GM21825 (cell line): ENCODE data around the gene RPTOR.

ENCODE experiments used
- ATAC-seq: cut with Tn5 transposase; IDR thresholded peaks from one replicate; pipeline ENCODE4 v1.9.1; 2021; ENCODE audit warnings: mild to moderate bottlenecking, moderate library complexity; ENCODE audit not compliant: unreplicated experiment

RPTOR gene

GRCh38 chr17:80980397-80981061, 435.9 kb downstream of the RPTOR start:
- no peak for ATAC-seq

- ATAC-seq, result no peak
These were observed 436.6 kb downstream of the RPTOR start for GRCh38 chr17:80981062-80981902.

GRCh38 chr17:80981929-80982425, 437.3 kb downstream of the RPTOR start:
- ATAC-seq, result no peak

- ATAC-seq, result no peak
These were observed 437.9 kb downstream of the RPTOR start for GRCh38 chr17:80982426-80982974.

- no peak for ATAC-seq
These were observed 438.9 kb downstream of the RPTOR start for GRCh38 chr17:80983545-80983944.

GRCh38 chr17:80984749-80985148, 440.1 kb downstream of the RPTOR start:
- ATAC-seq, result no peak

GRCh38 chr17:80986046-80986445, 441.4 kb downstream of the RPTOR start:
- ATAC-seq, result no peak

- ATAC-seq, result no peak
These were observed 442.3 kb downstream of the RPTOR start for GRCh38 chr17:80986816-80987475.

GRCh38 chr17:80987941-80988461, 443.4 kb downstream of the RPTOR start:
- no peak for ATAC-seq

- no peak for ATAC-seq
These were observed 444.9 kb downstream of the RPTOR start for GRCh38 chr17:80989586-80989913.

- ATAC-seq, result no peak
These were observed 446.4 kb downstream of the RPTOR start for GRCh38 chr17:80990921-80991644.

- ATAC-seq, result peak; percentile 37
These were observed 447.0 kb downstream of the RPTOR start, which contains the start of gene CHMP6 for GRCh38 chr17:80991645-80992076. TSS of gene CHMP6 (plus strand) at chr17:80991841. CDS start at chr17:80991919, 78 bp downstream.

- peak; percentile 14 for ATAC-seq
These were observed 447.7 kb downstream of the RPTOR start for GRCh38 chr17:80992077-80992947.

GRCh38 chr17:80992948-80993624, 448.4 kb downstream of the RPTOR start:
- no peak for ATAC-seq

GRCh38 chr17:80995131-80995530, 450.5 kb downstream of the RPTOR start:
- no peak for ATAC-seq

GRCh38 chr17:80996422-80997305, 452.0 kb downstream of the RPTOR start:
- ATAC-seq, result no peak

GRCh38 chr17:80997424-80998117, 452.9 kb downstream of the RPTOR start:
- ATAC-seq, result no peak
